ENCODE measurements around the gene SLC2A3. TPM values are rescaled to one million over a fixed set of nuclear protein-coding genes. Genes with fewer than 3 reads are reported as not detected.
"Not testable (repeated sequence)": the region's sequence is repeated elsewhere in the genome, so short reads cannot be mapped to it uniquely, and the experiment has no call there.

SLC2A3 gene
- total RNA-seq, 4 donors from 2014 or later = 3.8 to 9.9 (median 4.4) TPM

GRCh38 chr12:7973457-7973825 lies 37.5 kb upstream of the SLC2A3 start:
- Histone ChIP-seq H3K27me3 (peaks cover 0 to 15% (median 0%) of the 10 kb centered on the region in 4 donors), H3K9me3 (no peaks in the 10 kb centered on the region), H3K36me3 (no peaks in the 10 kb centered on the region), H3K4me3 (no peak overlapping the region), H3K4me1 (peaks cover 3 to 27% (median 15%) of the 10 kb centered on the region in 3 donors), H3K27ac (no peak overlapping the region)
- WGBS, 2 donors = 74 to 88% methylated on average over 4 to 5 of the region's 6 CpGs
- TF ChIP-seq CTCF (IDR thresholded peaks at IDR 0.05) = no peak
- no peak for TF ChIP-seq POLR2A (IDR thresholded peaks at IDR 0.05)
- no peak for DNase-seq
- intact Hi-C loops (cut with DNase I) = no loop called here

DNA sequence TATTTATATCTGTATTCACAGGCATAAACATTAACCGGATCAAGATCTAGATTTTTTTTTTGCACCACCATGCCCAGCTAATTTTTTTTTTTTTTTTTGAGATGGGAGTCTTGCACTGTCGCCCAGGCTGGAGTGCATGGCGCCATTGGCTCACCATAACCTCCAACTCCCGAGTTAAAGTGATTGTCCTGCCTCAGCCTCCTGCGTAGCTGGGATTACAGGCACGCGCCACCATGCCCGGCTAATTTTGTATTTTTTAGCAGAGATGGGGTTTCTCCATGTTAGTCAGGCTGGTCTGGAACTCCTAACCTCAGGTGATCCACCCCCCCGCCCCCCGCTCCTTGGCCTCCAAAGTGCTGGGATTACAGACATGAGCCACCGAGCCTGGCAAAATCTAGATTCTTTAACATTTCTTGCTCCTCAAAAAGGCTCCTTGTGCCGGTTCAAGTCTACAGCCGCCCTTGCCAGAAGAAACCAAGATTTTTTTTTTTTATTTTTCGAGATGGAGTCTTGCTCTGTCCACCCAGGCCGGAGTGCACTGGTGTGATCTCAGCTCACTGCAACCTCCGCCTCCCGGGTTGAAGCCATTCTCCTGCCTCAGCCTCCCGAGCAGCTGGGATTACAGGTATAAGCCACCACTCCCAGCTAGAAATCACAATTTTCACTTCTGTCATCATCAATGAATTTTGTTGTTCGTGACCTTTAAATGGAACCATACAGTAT lies 36.9 kb upstream of the SLC2A3 start:
- H3K4me1 ChIP-seq = peaks cover 3 to 27% (median 15%) of the 10 kb centered on the region in 3 donors
- 85 to 90% methylated on average over 12 to 15 of the region's 19 CpGs for WGBS, 2 donors
- intact Hi-C loops (cut with DNase I) = no loop called here
- peak overlapping the region in 1 of 4 donors; percentile 36 for H3K27ac ChIP-seq
- no peak for DNase-seq
- H3K4me3 ChIP-seq = no peak overlapping the region
- no peaks in the 10 kb centered on the region for H3K36me3 ChIP-seq
- TF ChIP-seq POLR2A (IDR thresholded peaks at IDR 0.05) (no peak), CTCF (IDR thresholded peaks at IDR 0.05) (no peak)
- no peaks in the 10 kb centered on the region for H3K9me3 ChIP-seq
- H3K27me3 ChIP-seq = peaks cover 0 to 15% (median 0%) of the 10 kb centered on the region in 4 donors

DNA sequence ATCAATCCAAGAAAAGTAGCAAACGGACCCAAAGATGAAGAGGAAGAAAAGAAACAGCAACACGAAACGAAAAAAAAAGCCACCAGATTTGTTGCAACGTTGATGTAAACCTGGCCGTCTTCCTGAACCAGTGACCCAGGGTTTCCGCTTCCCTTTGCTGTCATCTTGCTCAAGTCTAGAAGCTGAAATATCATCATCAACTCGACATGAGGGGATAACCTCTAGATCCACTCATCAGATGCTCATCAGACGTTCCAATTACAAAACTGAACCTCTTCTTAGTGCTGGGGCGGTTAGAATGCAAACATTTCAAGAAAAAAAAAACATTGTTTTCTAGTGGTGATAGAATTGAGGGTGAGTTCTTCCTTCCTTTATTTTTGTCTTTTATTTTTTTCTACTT lies 36.3 kb upstream of the SLC2A3 start:
- Histone ChIP-seq H3K4me1 (peaks cover 3 to 27% (median 15%) of the 10 kb centered on the region in 3 donors), H3K27ac (peak overlapping the region in 1 of 4 donors; percentile 36), H3K27me3 (peaks cover 0 to 15% (median 0%) of the 10 kb centered on the region in 4 donors)
- intact Hi-C loops (cut with DNase I); H3K9me3 ChIP-seq; H3K4me3 ChIP-seq; H3K36me3 ChIP-seq; DNase-seq: not testable (repeated sequence)
- WGBS, 2 donors = 21 to 46% methylated on average over 2 of the region's 9 CpGs

DNA sequence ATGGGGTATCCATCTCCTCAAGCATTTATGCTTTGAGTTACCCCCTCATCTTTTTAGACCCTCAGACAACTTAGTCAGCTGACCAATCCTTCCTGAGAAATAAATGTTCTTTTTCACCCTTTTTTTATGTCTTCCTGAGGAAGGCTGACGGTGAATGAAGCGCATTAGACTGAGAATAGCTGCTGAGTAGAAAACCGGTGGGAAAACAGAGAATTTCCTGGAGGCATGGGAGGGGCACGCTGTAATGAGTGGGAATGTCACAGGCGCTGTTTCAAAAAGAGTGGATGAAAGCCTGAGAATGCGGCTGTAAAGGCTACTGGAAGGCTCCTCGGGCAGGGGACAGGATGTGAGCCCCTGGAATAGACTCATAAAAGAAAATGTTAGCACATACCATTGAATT lies 35.8 kb upstream of the SLC2A3 start:
- peaks cover 0 to 15% (median 0%) of the 10 kb centered on the region in 4 donors for H3K27me3 ChIP-seq
- intact Hi-C loops (cut with DNase I); H3K9me3 ChIP-seq; DNase-seq; H3K36me3 ChIP-seq: not testable (repeated sequence)
- peak overlapping the region in 2 of 4 donors; percentile 53 to 64 for H3K4me3 ChIP-seq
- H3K4me1 ChIP-seq = peaks cover 3 to 27% (median 15%) of the 10 kb centered on the region in 3 donors
- peak overlapping the region in 3 of 4 donors; percentile 80 to 89 (median 82) for H3K27ac ChIP-seq
- no CpG with 5 or more reads among the region's 7 CpGs for WGBS, 2 donors

DNA sequence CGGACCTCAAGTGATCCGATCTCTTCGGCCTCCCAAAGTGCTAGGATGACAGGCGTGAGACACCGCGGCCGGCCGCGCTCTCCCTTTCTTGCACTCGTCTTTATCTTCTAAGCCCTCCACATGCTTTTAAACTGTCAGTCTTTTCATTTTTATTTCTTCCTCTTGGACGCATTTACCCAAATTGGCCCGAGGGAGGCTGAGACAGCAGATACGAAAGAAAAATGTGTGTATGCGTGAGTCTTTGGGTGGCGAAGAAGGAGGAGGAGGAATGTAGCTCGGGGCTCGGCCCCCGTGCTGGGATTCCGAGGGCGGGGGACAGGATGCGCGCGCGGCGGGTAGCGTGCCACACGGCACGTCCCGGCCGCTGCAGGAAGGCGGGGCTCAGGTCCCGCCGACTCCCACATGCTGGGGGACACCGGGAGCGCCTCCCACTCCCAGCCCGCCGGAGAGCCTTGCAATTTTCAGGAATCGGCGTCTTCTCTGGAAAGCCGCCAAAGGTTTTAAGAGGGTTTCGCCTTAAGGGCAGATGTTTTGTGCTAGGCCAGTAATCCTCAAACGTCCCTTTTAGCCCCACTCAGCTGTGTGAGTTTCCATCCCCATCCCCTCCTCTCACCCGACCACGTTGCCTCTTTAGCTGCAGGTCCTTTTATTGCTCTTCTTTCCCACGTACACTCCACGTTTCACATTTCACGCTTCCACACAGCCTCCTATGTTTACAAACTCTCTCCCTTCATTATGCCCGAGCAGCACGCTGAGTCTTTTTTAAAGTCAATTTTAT lies 34.7 kb upstream of the SLC2A3 start:
- H3K4me1 ChIP-seq = peaks cover 3 to 27% (median 15%) of the 10 kb centered on the region in 3 donors
- peak in 2 of 6 experiments; percentile 3 to 11 for TF ChIP-seq CTCF (IDR thresholded peaks at IDR 0.05)
- TF ChIP-seq POLR2A (IDR thresholded peaks at IDR 0.05) = peak in 1 of 4 donors; percentile 73
- intact Hi-C loops (cut with DNase I) = no loop called here
- H3K4me3 ChIP-seq = peak overlapping the region; percentile 39 to 64 (median 53)
- H3K36me3 ChIP-seq = no peaks in the 10 kb centered on the region
- peaks cover 0 to 15% (median 0%) of the 10 kb centered on the region in 4 donors for H3K27me3 ChIP-seq
- DNase-seq = peak; percentile 22
- WGBS, 2 donors = 0 to 1% methylated on average over 40 to 45 of the region's 49 CpGs
- H3K9me3 ChIP-seq = no peaks in the 10 kb centered on the region
- peak overlapping the region; percentile 69 to 89 (median 81) for H3K27ac ChIP-seq

- 54 to 55% methylated on average over 12 to 14 of the region's 14 CpGs for WGBS, 2 donors
- Histone ChIP-seq H3K27ac (no peak overlapping the region), H3K4me1 (peaks cover 3 to 24% (median 15%) of the 10 kb centered on the region in 3 donors), H3K27me3 (peaks cover 0 to 15% (median 0%) of the 10 kb centered on the region in 4 donors), H3K9me3 (no peaks in the 10 kb centered on the region), H3K36me3 (no peaks in the 10 kb centered on the region), H3K4me3 (no peak overlapping the region)
- DNase-seq = no peak
- TF ChIP-seq CTCF (IDR thresholded peaks at IDR 0.05) (no peak), POLR2A (IDR thresholded peaks at IDR 0.05) (no peak)
- intact Hi-C loops (cut with DNase I) = no loop called here
Observed at GRCh38 chr12:7966563-7966962, 30.6 kb upstream of the SLC2A3 start.

DNA sequence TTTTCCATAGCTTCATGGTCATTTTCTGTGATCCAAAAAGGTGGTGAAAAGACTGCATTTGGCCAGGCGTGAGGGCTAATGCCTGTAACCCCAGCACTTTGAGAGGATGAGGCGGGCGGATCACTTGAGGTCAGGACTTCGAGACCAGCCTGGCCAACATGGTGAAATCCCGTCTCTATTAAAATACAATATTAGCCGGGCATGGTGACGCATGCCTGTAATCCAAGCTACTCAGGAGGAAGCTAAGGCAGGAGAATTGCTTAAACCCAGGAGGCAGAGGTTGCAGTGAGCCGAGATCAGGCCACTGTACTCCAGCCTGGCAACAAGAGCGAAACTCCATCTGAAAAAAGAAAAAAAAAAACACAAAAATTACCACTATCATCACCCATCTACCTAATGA lies 28.7 kb upstream of the SLC2A3 start:
- 87 to 94% methylated on average over 9 of the region's 9 CpGs for WGBS, 2 donors
- DNase-seq; intact Hi-C loops (cut with DNase I): not testable (repeated sequence)

More for the DNA sequence above, 28.7 kb upstream of the SLC2A3 start:
- H3K9me3 ChIP-seq, H3K4me3 ChIP-seq, H3K27me3 ChIP-seq, H3K27ac ChIP-seq, H3K36me3 ChIP-seq: not testable (repeated sequence)
- H3K4me1 ChIP-seq = peaks cover 5 to 24% (median 6%) of the 10 kb centered on the region in 3 donors

All from esophagus squamous epithelium (tissue), 5 donors.